ENCODE results near the gene GSTCD. TPM values are rescaled to one million over a fixed set of nuclear protein-coding genes. Genes with fewer than 3 reads are reported as not detected.
"Not testable (repeated sequence)": the region's sequence is repeated elsewhere in the genome, so short reads cannot be mapped to it uniquely, and the experiment has no call there.

GSTCD gene
- total and polyA plus RNA-seq, 2 donors (not counting 1 experiment from before 2014, with no cell fraction given), result 8.5 to 10.9 TPM

GRCh38 chr4:105851196-105851595 is 142.6 kb downstream of the GSTCD start:
- Histone ChIP-seq H4K20me1 (ENCODE audit: control insufficient read depth, extremely low read depth, insufficient read depth, low read length) (no peaks in the 10 kb centered on the region), H3K4me1 (ENCODE audit: control insufficient read depth, extremely low read depth, insufficient read depth, low read length) (no peaks in the 10 kb centered on the region), H3K9ac (ENCODE audit: insufficient read depth, low read length) (no peak overlapping the region), H3K79me2 (ENCODE audit: control insufficient read depth, insufficient read depth, low read length) (no peaks in the 10 kb centered on the region), H3K4me3 (replicated peaks in 1 of 4; ENCODE audit: control extremely low read depth in 1 of 4, insufficient read depth in 1 of 4, low read depth in 3 of 4, low read length in 4 of 4) (no peak overlapping the region), H2AFZ (ENCODE audit: low read length) (no peak overlapping the region), H3K27ac (ENCODE audit: insufficient read depth, low read length) (no peak overlapping the region), H3K9me3 (ENCODE audit: control insufficient read depth, insufficient read depth, low read depth, low read length) (no peaks in the 10 kb centered on the region), H3K36me3 (ENCODE audit: control insufficient read depth, insufficient read depth, low read length) (no peaks in the 10 kb centered on the region), H3K27me3 (ENCODE audit: control insufficient read depth, insufficient read depth, low read length) (no peaks in the 10 kb centered on the region), H3K4me2 (ENCODE audit: extremely low read depth, insufficient read depth, low read length) (no peak overlapping the region)
- no peak for DNase-seq (ENCODE audit: low read depth in 2 of 2)
- TF ChIP-seq, protein P1, sequence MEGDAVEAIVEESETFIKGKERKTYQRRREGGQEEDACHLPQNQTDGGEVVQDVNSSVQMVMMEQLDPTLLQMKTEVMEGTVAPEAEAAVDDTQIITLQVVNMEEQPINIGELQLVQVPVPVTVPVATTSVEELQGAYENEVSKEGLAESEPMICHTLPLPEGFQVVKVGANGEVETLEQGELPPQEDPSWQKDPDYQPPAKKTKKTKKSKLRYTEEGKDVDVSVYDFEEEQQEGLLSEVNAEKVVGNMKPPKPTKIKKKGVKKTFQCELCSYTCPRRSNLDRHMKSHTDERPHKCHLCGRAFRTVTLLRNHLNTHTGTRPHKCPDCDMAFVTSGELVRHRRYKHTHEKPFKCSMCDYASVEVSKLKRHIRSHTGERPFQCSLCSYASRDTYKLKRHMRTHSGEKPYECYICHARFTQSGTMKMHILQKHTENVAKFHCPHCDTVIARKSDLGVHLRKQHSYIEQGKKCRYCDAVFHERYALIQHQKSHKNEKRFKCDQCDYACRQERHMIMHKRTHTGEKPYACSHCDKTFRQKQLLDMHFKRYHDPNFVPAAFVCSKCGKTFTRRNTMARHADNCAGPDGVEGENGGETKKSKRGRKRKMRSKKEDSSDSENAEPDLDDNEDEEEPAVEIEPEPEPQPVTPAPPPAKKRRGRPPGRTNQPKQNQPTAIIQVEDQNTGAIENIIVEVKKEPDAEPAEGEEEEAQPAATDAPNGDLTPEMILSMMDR (conservative IDR thresholded peaks at IDR 0.05 in 1 of 2, IDR thresholded peaks at IDR 0.05 in 1 of 2; ENCODE audit: low read depth in 1 of 2, low read length in 2 of 2), result no peak
- no peak for TF ChIP-seq EZH2 (IDR thresholded peaks at IDR 0.05; ENCODE audit: low read length, missing control alignments)

GRCh38 chr4:105852230-105852629 is 143.6 kb downstream of the GSTCD start:
- H3K4me2 ChIP-seq (ENCODE audit: extremely low read depth, insufficient read depth, low read length); H3K9ac ChIP-seq (ENCODE audit: insufficient read depth, low read length); H3K27ac ChIP-seq (ENCODE audit: insufficient read depth, low read length); H3K36me3 ChIP-seq (ENCODE audit: control insufficient read depth, insufficient read depth, low read length); H3K4me3 ChIP-seq (replicated peaks in 1 of 4; ENCODE audit: control extremely low read depth in 1 of 4, insufficient read depth in 1 of 4, low read depth in 3 of 4, low read length in 4 of 4); H3K27me3 ChIP-seq (ENCODE audit: control insufficient read depth, insufficient read depth, low read length); H3K9me3 ChIP-seq (ENCODE audit: control insufficient read depth, insufficient read depth, low read depth, low read length); DNase-seq (ENCODE audit: low read depth in 2 of 2); H4K20me1 ChIP-seq (ENCODE audit: control insufficient read depth, extremely low read depth, insufficient read depth, low read length); H3K4me1 ChIP-seq (ENCODE audit: control insufficient read depth, extremely low read depth, insufficient read depth, low read length); H3K79me2 ChIP-seq (ENCODE audit: control insufficient read depth, insufficient read depth, low read length); H2AFZ ChIP-seq (ENCODE audit: low read length): not testable (repeated sequence)

- no peak overlapping the region for H3K9ac ChIP-seq (ENCODE audit: insufficient read depth, low read length)
- no peaks in the 10 kb centered on the region for H4K20me1 ChIP-seq (ENCODE audit: control insufficient read depth, extremely low read depth, insufficient read depth, low read length)
- H3K9me3 ChIP-seq (ENCODE audit: control insufficient read depth, insufficient read depth, low read depth, low read length), result no peaks in the 10 kb centered on the region
- H3K79me2 ChIP-seq (ENCODE audit: control insufficient read depth, insufficient read depth, low read length), result no peaks in the 10 kb centered on the region
- no peak overlapping the region for H3K4me2 ChIP-seq (ENCODE audit: extremely low read depth, insufficient read depth, low read length)
- no peak for DNase-seq (ENCODE audit: low read depth in 2 of 2)
- no peaks in the 10 kb centered on the region for H3K4me1 ChIP-seq (ENCODE audit: control insufficient read depth, extremely low read depth, insufficient read depth, low read length)
- no peaks in the 10 kb centered on the region for H3K36me3 ChIP-seq (ENCODE audit: control insufficient read depth, insufficient read depth, low read length)
- no peak for TF ChIP-seq EZH2 (IDR thresholded peaks at IDR 0.05; ENCODE audit: low read length, missing control alignments)
- TF ChIP-seq, protein P1 (conservative IDR thresholded peaks at IDR 0.05 in 1 of 2, IDR thresholded peaks at IDR 0.05 in 1 of 2; ENCODE audit: low read depth in 1 of 2, low read length in 2 of 2), result no peak
- H3K4me3 ChIP-seq (replicated peaks in 1 of 4; ENCODE audit: control extremely low read depth in 1 of 4, insufficient read depth in 1 of 4, low read depth in 3 of 4, low read length in 4 of 4), result no peak overlapping the region
- no peak overlapping the region for H3K27ac ChIP-seq (ENCODE audit: insufficient read depth, low read length)
- H3K27me3 ChIP-seq (ENCODE audit: control insufficient read depth, insufficient read depth, low read length), result no peaks in the 10 kb centered on the region
- no peak overlapping the region for H2AFZ ChIP-seq (ENCODE audit: low read length)
These were observed 150.0 kb downstream of the GSTCD start for GRCh38 chr4:105858466-105859040.

All from fibroblast of lung (primary cell).